Measurements from ENCODE around the gene GNPDA1. TPM values are rescaled to one million over a fixed set of nuclear protein-coding genes. Genes with fewer than 3 reads are reported as not detected.

GNPDA1 gene
- total and polyA plus RNA-seq, 9 of the 15 experiments (the other 6 are each of a cell fraction or from before 2014, with no cell fraction given) = 14.1 to 145 (median 52.2) TPM

- BruUV-seq (replicated peaks) = no TSS peak
- ChIA-PET POLR2A (no interaction called here), CTCF (ENCODE audit: low intra/inter-chr PET ratio) (interaction anchor here (1.1 kb wide), 1 partner anchor 137 kb away, joined by 4 read pairs; no protein-coding TSS in a partner anchor)
- in situ Hi-C loops (cut with MboI) = loop anchor here (5.0 kb wide), 1 partner anchor 136 kb away; no protein-coding TSS in a partner anchor
- H3K27ac ChIP-seq (ENCODE audit: extremely low read depth, low read depth, low read length) = no peak overlapping the region
- no peak overlapping the region; a peak in 1 of 4 replicates for H3K9ac ChIP-seq (ENCODE audit: insufficient read depth in 1 of 2, low read depth in 2 of 2, low read length in 2 of 2)
- no peak overlapping the region for H3K4me2 ChIP-seq (ENCODE audit: insufficient read depth, low read length)
- TF ChIP-seq ELF4 (CRISPR knock-in tag; IDR thresholded peaks at IDR 0.05) (no peak), ARID2 (IDR thresholded peaks at IDR 0.05) (no peak), GTF2F1 (IDR thresholded peaks at IDR 0.05; ENCODE audit: low read depth, low read length) (no peak), MXD1 (CRISPR knock-in tag; IDR thresholded peaks at IDR 0.05; ENCODE audit: borderline replicate concordance, poor library complexity, severe bottlenecking) (no peak)
- intact Hi-C loops (cut with micrococcal nuclease) = no loop called here
- H3K79me2 ChIP-seq (ENCODE audit: control insufficient read depth, insufficient read depth, low read length) = no peaks in the 10 kb centered on the region
- H3K36me3 ChIP-seq (ENCODE audit: control insufficient read depth, insufficient read depth, low read length) = peaks cover 70% of the 10 kb centered on the region
- peaks cover 12 to 13% of the 10 kb centered on the region in 2 experiments for H3K4me1 ChIP-seq (replicated peaks in 1 of 2; ENCODE audit: control insufficient read depth in 2 of 2, insufficient read depth in 2 of 2, low read length in 2 of 2)
- no peak for FAIRE-seq
- no peak overlapping the region for H2AFZ ChIP-seq (ENCODE audit: low read depth, low read length)
- no peaks in the 10 kb centered on the region for H3K27me3 ChIP-seq (ENCODE audit: control insufficient read depth in 2 of 2, insufficient read depth in 2 of 2, low read length in 2 of 2)
- H3K9me1 ChIP-seq (ENCODE audit: control insufficient read depth, insufficient read depth, low read length) = no peaks in the 10 kb centered on the region
- 94% methylated on average over 3 of the region's 3 CpGs for whole genome bisulfite sequencing (ENCODE audit: insufficient coverage, low coverage, missing lambda C conversion rate)
- peaks cover 4% of the 10 kb centered on the region for H3K9me3 ChIP-seq (replicated peaks; ENCODE audit: control insufficient read depth, insufficient read depth, low read depth, low read length)
- no peak overlapping the region for H3K4me3 ChIP-seq
- ATAC-seq = no peak
- DNase-seq (ENCODE audit: extremely low read depth in 1 of 4, low spot score in 3 of 4) = no peak
- no peaks in the 10 kb centered on the region for H4K20me1 ChIP-seq (replicated peaks; ENCODE audit: control insufficient read depth, insufficient read depth, low read length)
Measured at GRCh38 chr5:142006363-142007236, 6.2 kb downstream of the GNPDA1 start.
